Heart left ventricle (tissue), 16 donors: ENCODE data around the gene STIM2. TPM values are rescaled to one million over a fixed set of nuclear protein-coding genes. Genes with fewer than 3 reads are reported as not detected.
"Not testable (repeated sequence)": the region's sequence is repeated elsewhere in the genome, so short reads cannot be mapped to it uniquely, and the experiment has no call there.

Experiments
- ATAC-seq, 4 donors: fragments of 200-7000 bp; cut with Tn5 transposase; one replicate each; pipeline ENCODE4 v1.9.1; 2020 to 2022; ENCODE audit warnings: moderate library complexity in 4 of 4, mild to moderate bottlenecking in 3 of 4, moderate number of reproducible peaks in 1 of 4
- DNase-seq, 5 donors: peaks; one replicate each; pipeline ENCODE4 v3.0.0-alpha.2; 2020
- H3K27ac ChIP-seq, 12 donors: fragments of 200-600 bp; sonication (generic) in 4 of 12; one replicate each; pipeline versions ENCODE4 v1.5.0 to v1.8.0; 2016 to 2022; ENCODE audit warnings: mild to moderate bottlenecking in 2 of 12
- H3K27me3 ChIP-seq, 9 donors: fragments of 200-600 bp; sonication (generic) in 2 of 9; one replicate each; pipeline versions ENCODE4 v1.5.1 to v1.8.0; 2016 to 2022; ENCODE audit warnings: mild to moderate bottlenecking in 3 of 9
- H3K36me3 ChIP-seq, 9 donors: fragments of 200-600 bp; sonication (generic) in 2 of 9; one replicate each; pipeline versions ENCODE4 v1.5.0 to v1.8.0; 2018 to 2022; ENCODE audit warnings: mild to moderate bottlenecking in 2 of 9
- H3K4me1 ChIP-seq, 12 donors: fragments of 200-600 bp; sonication (generic) in 4 of 12; one replicate each; pipeline versions ENCODE4 v1.5.0 to v1.8.0; 2016 to 2022; ENCODE audit warnings: mild to moderate bottlenecking in 3 of 12
- H3K4me3 ChIP-seq, 12 donors: fragments of 200-600 bp; sonication (generic) in 4 of 12; one replicate each; pipeline versions ENCODE4 v1.5.0 to v1.8.0; 2017 to 2022; ENCODE audit warnings: mild to moderate bottlenecking in 9 of 12, moderate library complexity in 4 of 12
- H3K9me3 ChIP-seq, 12 donors: fragments of 200-600 bp; sonication (generic) in 4 of 12; one replicate each; pipeline versions ENCODE4 v1.5.0 to v1.8.0; 2016 to 2022; ENCODE audit warnings: mild to moderate bottlenecking in 1 of 12
- CTCF ChIP-seq, 12 donors: fragments of 200-600 bp; sonication (generic) in 4 of 12; IDR thresholded peaks; one replicate each; pipeline versions ENCODE4 v1.5.0 to v1.8.0; 2018 to 2022; ENCODE audit warnings: antibody characterized with exemption in 12 of 12, mild to moderate bottlenecking in 5 of 12
- POLR2A ChIP-seq, 2 donors: fragments of 450-650 bp; IDR thresholded peaks; one replicate each; pipeline ENCODE4 v1.6.1; 2017; ENCODE audit warnings: antibody characterized with exemption in 2 of 2, mild to moderate bottlenecking in 2 of 2, moderate library complexity in 2 of 2
- WGBS, 4 donors: extraction: QIAGEN DNeasy Blood & Tissue Kit in 2 of 4; methylation state at CpG; one replicate each; pipeline versions ENCODE4 v1.1.5 to v1.1.7; 2013 to 2018; 5-methylcytosine and 5-hydroxymethylcytosine counted together
- intact Hi-C, 10 donors: fragments of 100-400 bp; cut with DNase I; formaldehyde crosslinking; loops; one replicate each; pipeline versions ENCODE4 v1.11.1 to v1.14.2; 2022
- long read RNA-seq, 3 donors: library from polyadenylated mRNA; unstranded; transcript quantifications; one replicate each; pipeline ENCODE4 v2.0.0, GENCODE V29; 2020 to 2021
- polyA plus RNA-seq, 2 donors: library from polyadenylated mRNA; stranded (reverse); fragments of 200-250 nt; gene quantifications; one replicate each; pipeline ENCODE4 v1.2.3, GENCODE V29; 2013
- total RNA-seq, 9 donors: library from RNA; depleted of rRNA in 2 of 9; stranded (reverse); fragments of >200 nt in 2 of 9; fragmentation: NEBNext Ultra II Directional in 3 of 9; extraction: Animal tissue kit (Norgen Biotek cat#: 25700) in 3 of 9; gene quantifications; one replicate each; pipeline versions ENCODE4 v1.1.0 to v1.2.4, GENCODE V29; 2016 to 2023
- donor health status: ischemic (EF 13 %, LVEDD 7.1; RV severe dilation, severe dysfunction).
- donor health status: healthy with polysubstance abuse.
- donor health status: DM: no; HTN: yes; CAD: no.
- donor health status: DM: no; HTN: no; CAD: no.
- donor health status: ischemic (EF 25% LVEDD 6.9; RV normal size, moderate dysfunction).
- donor health status: ischemic (EF 25% LVEDD 5.7; RV mildly dilated, moderate dysfunction).
- donor health status: healthy.
- donor health status: DM: yes; HTN: yes; CAD: no.
- donor health status: ischemic (EF 35%, LVEDD 5.7; RV mildly dilated, moderate dysfunction).
- donor health status: nonischemic (EF 11% LVEDD 7.7; RV severe dilation, severe dysfunction).
- donor health status: DM: yes; HTN: yes; CAD: no.
- donor health status: PGD.
- donor health status: ischemic (EF 29% LVEDD 5.4; RV normal size, mild dysfunction).
- donor health status: nonischemic (EF 23%, LVEDD 6.1; RV moderate dilation, normal function).

The STIM2 gene
- total RNA-seq (10 to 100 TPM in 4 of 9 donors, 1 to 10 TPM in 5; 7.5 to 17.3 (median 9.9) TPM), polyA plus RNA-seq (1 to 10 TPM; 4.6 to 6.7 TPM)
- long read RNA-seq, donor 1, full-length matches to known transcripts: 1 of 7 reads
- long read RNA-seq, donor 1, partial matches to known transcripts: 1 of 7 reads
- long read RNA-seq, donor 1, other reads (novel, unspliced or antisense): 5 of 7 reads
- long read RNA-seq, donor 2, partial matches to known transcripts: 1 of 2 reads
- long read RNA-seq, donor 2, other reads (novel, unspliced or antisense): 1 of 2 reads
- long read RNA-seq, donor 3, partial matches to known transcripts: 6 of 9 reads
- long read RNA-seq, donor 3, other reads (novel, unspliced or antisense): 3 of 9 reads

GRCh38 chr4:26860157-26860921 lies at the start of gene STIM2:
Gene STIM2 (plus strand): TSS chr4:26860841.
- ATAC-seq (peak; percentile 93 to 96 (median 94)), DNase-seq (peak; percentile 96 to 99 (median 97))
- Histone ChIP-seq H3K27ac (peak within 1 kb of the TSS; percentile 56 to 97 (median 94)), H3K27me3 (no peaks in the 10 kb centered on the region), H3K36me3 (no peaks in the 10 kb centered on the region), H3K9me3 (no peaks in the 10 kb centered on the region), H3K4me1 (peaks cover 0 to 63% (median 39%) of the 10 kb centered on the region in 12 donors), H3K4me3 (peak within 1 kb of the TSS; percentile 61 to 93 (median 82))
- intact Hi-C loops: loop anchor here in 6 of 10 donors (2.0 to 10.0 kb wide), 12 partner anchors 46 to 543 kb away; partner anchors contain the start of gene TBC1D19 (in 2 of the 6)
- peak in 10 of 12 donors; percentile 12 to 55 (median 32) for TF ChIP-seq CTCF (IDR thresholded peaks at IDR 0.05)
- TF ChIP-seq POLR2A (IDR thresholded peaks at IDR 0.05): peak in 1 of 2 donors; percentile 94
- WGBS, 4 donors: 1% methylated on average over 17 to 74 of the region's 74 CpGs

GRCh38 chr4:26811571-26811970 lies 49.1 kb upstream of the STIM2 start:
- Histone ChIP-seq H3K4me1 (peaks cover 0 to 52% (median 21%) of the 10 kb centered on the region in 12 donors), H3K27ac (peak overlapping the region in 9 of 12 donors; percentile 2 to 74 (median 65))
- not testable (repeated sequence) for DNase-seq, ATAC-seq, H3K4me3 ChIP-seq, H3K9me3 ChIP-seq, H3K36me3 ChIP-seq, H3K27me3 ChIP-seq
- 59 to 72% (median 63%) methylated on average over 3 to 4 of the region's 4 CpGs for WGBS, 4 donors
- intact Hi-C loops: loop anchor here in 3 of 10 donors (5.0 kb wide), 2 partner anchors 46 to 51 kb away; partner anchors contain the start of gene STIM2 (in 1 of the 3)

- Histone ChIP-seq H3K4me1 (peaks cover 0 to 50% (median 21%) of the 10 kb centered on the region in 12 donors), H3K27ac (peak overlapping the region in 10 of 12 donors; percentile 2 to 74 (median 62)), H3K36me3 (no peaks in the 10 kb centered on the region), H3K27me3 (no peaks in the 10 kb centered on the region), H3K4me3 (no peak overlapping the region), H3K9me3 (no peaks in the 10 kb centered on the region)
- no peak for TF ChIP-seq CTCF (IDR thresholded peaks at IDR 0.05)
- TF ChIP-seq POLR2A (IDR thresholded peaks at IDR 0.05): no peak
- ATAC-seq (peak; percentile 62 to 83 (median 76)), DNase-seq (peak in 4 of 5 donors; percentile 30 to 51 (median 36))
- intact Hi-C loops: loop anchor here in 3 of 10 donors (5.0 kb wide), 2 partner anchors 45 to 50 kb away; partner anchors contain the start of gene STIM2 (in 1 of the 3)
- WGBS, 4 donors: 53 to 66% (median 60%) methylated on average over 6 of the region's 6 CpGs
Observed at GRCh38 chr4:26812049-26812714, 48.5 kb upstream of the STIM2 start.

- 40 to 64% (median 48%) methylated on average over 6 to 8 of the region's 8 CpGs for WGBS, 4 donors
- Histone ChIP-seq H3K36me3 (no peaks in the 10 kb centered on the region), H3K27ac (peak overlapping the region in 9 of 12 donors; percentile 47 to 75 (median 64)), H3K27me3 (no peaks in the 10 kb centered on the region), H3K4me1 (peaks cover 0 to 47% (median 21%) of the 10 kb centered on the region in 12 donors), H3K9me3 (no peaks in the 10 kb centered on the region), H3K4me3 (no peak overlapping the region)
- ATAC-seq: peak in 1 of 4 donors; percentile 35
- DNase-seq: peak in 3 of 5 donors; percentile 26 to 41 (median 39)
- TF ChIP-seq CTCF (IDR thresholded peaks at IDR 0.05) (no peak), POLR2A (IDR thresholded peaks at IDR 0.05) (no peak)
- intact Hi-C loops: loop anchor here in 5 of 10 donors (2.0 to 5.0 kb wide), 4 partner anchors 43 to 49 kb away; partner anchors contain the start of gene STIM2 (in 2 of the 5)
Observed at GRCh38 chr4:26813698-26814097, 46.9 kb upstream of the STIM2 start.
